ENCODE data around the gene HBP1. TPM values are rescaled to one million over a fixed set of nuclear protein-coding genes. Genes with fewer than 3 reads are reported as not detected.
"Not testable (repeated sequence)": the region's sequence is repeated elsewhere in the genome, so short reads cannot be mapped to it uniquely, and the experiment has no call there.

The HBP1 gene
- total and polyA plus RNA-seq, 11 donors = 21.4 to 98.4 (median 58.1) TPM

GRCh38 chr7:107154826-107155225 lies 14.0 kb upstream of the HBP1 start:
- ATAC-seq = no peak
- intact Hi-C loops (cut with DNase I) = loop anchor here in 2 of 10 donors (5.0 kb wide), 1 partner anchor 363 kb away; no protein-coding TSS in a partner anchor

GRCh38 chr7:107155726-107156125 lies 13.1 kb upstream of the HBP1 start:
- WGBS, 4 donors = 95 to 99% (median 97%) methylated on average over 3 of the region's 3 CpGs
- ATAC-seq; DNase-seq; H3K4me1 ChIP-seq; intact Hi-C loops (cut with DNase I); H3K27me3 ChIP-seq; H3K27ac ChIP-seq; H3K4me3 ChIP-seq; H3K9me3 ChIP-seq: not testable (repeated sequence)
- H3K36me3 ChIP-seq = peaks cover 0 to 37% (median 0%) of the 10 kb centered on the region in 9 donors

More at GRCh38 chr7:107154826-107155225, 14.0 kb upstream of the HBP1 start:
- no peaks in the 10 kb centered on the region for H3K9me3 ChIP-seq
- WGBS, 4 donors = 97 to 99% (median 97%) methylated on average over 6 of the region's 6 CpGs
- peaks cover 0 to 32% (median 0%) of the 10 kb centered on the region in 9 donors for H3K36me3 ChIP-seq
- no peak for DNase-seq
- H3K4me1 ChIP-seq = peaks cover 0 to 4% (median 0%) of the 10 kb centered on the region in 12 donors
- no peak overlapping the region for H3K4me3 ChIP-seq
- H3K27me3 ChIP-seq = no peaks in the 10 kb centered on the region
- TF ChIP-seq CTCF (IDR thresholded peaks at IDR 0.05) (no peak), POLR2A (IDR thresholded peaks at IDR 0.05) (no peak)
- no peak overlapping the region for H3K27ac ChIP-seq

GRCh38 chr7:107157091-107157490 lies 11.7 kb upstream of the HBP1 start:
- Histone ChIP-seq H3K4me1 (no peaks in the 10 kb centered on the region), H3K4me3 (no peak overlapping the region), H3K9me3 (no peaks in the 10 kb centered on the region), H3K27me3 (no peaks in the 10 kb centered on the region), H3K36me3 (peaks cover 0 to 37% (median 0%) of the 10 kb centered on the region in 9 donors), H3K27ac (no peak overlapping the region)
- ATAC-seq (no peak), DNase-seq (no peak)
- 91 to 98% (median 96%) methylated on average over 7 of the region's 7 CpGs for WGBS, 4 donors
- no peak for TF ChIP-seq POLR2A (IDR thresholded peaks at IDR 0.05)
- TF ChIP-seq CTCF (IDR thresholded peaks at IDR 0.05) = no peak
- intact Hi-C loops (cut with DNase I) = no loop called here

GRCh38 chr7:107158028-107158427 lies 10.8 kb upstream of the HBP1 start:
- TF ChIP-seq CTCF (IDR thresholded peaks at IDR 0.05) = no peak
- no peak for TF ChIP-seq POLR2A (IDR thresholded peaks at IDR 0.05)
- Histone ChIP-seq H3K36me3 (peaks cover 0 to 36% (median 0%) of the 10 kb centered on the region in 9 donors), H3K27ac (no peak overlapping the region), H3K27me3 (no peaks in the 10 kb centered on the region), H3K9me3 (no peaks in the 10 kb centered on the region), H3K4me3 (no peak overlapping the region), H3K4me1 (no peaks in the 10 kb centered on the region)
- WGBS, 4 donors = 90 to 93% (median 91%) methylated on average over 2 of the region's 2 CpGs
- no peak for ATAC-seq
- intact Hi-C loops (cut with DNase I) = no loop called here
- DNase-seq = no peak

- H3K9me3 ChIP-seq = no peaks in the 10 kb centered on the region
- H3K27me3 ChIP-seq = no peaks in the 10 kb centered on the region
- peaks cover 0 to 30% (median 0%) of the 10 kb centered on the region in 9 donors for H3K36me3 ChIP-seq
- 68 to 76% (median 75%) methylated on average over 2 of the region's 2 CpGs for WGBS, 4 donors
- DNase-seq = no peak
- no peak for ATAC-seq
- intact Hi-C loops (cut with DNase I) = no loop called here
- no peak for TF ChIP-seq CTCF (IDR thresholded peaks at IDR 0.05)
- no peak for TF ChIP-seq POLR2A (IDR thresholded peaks at IDR 0.05)
- H3K4me3 ChIP-seq = no peak overlapping the region
- no peak overlapping the region for H3K27ac ChIP-seq
- H3K4me1 ChIP-seq = no peaks in the 10 kb centered on the region
Observed at GRCh38 chr7:107160389-107160788, 8.4 kb upstream of the HBP1 start.

All from heart left ventricle (tissue), 16 donors.